SK-N-SH treated with all-trans-retinoic acid at 6 μM for 48 hours (cell line): ENCODE measurements around the gene RPUSD2.
"Not testable (repeated sequence)": the region's sequence is repeated elsewhere in the genome, so short reads cannot be mapped to it uniquely, and the experiment has no call there.

Experiments used
- PPARA ChIP-seq: fragments of 250-450 bp; sonication (Bioruptor Pico); IDR thresholded peaks from 2 replicates; pipeline ENCODE4 v1.5.0; 2020; ENCODE audit warnings: mild to moderate bottlenecking, borderline replicate concordance
- RARB ChIP-seq: fragments of 250-450 bp; sonication (Bioruptor Pico); IDR thresholded peaks from 2 replicates; pipeline ENCODE4 v1.8.0; 2021; ENCODE audit warnings: mild to moderate bottlenecking, moderate library complexity
- ZFP30 ChIP-seq: fragments of 450-650 bp; formaldehyde crosslinking; IDR thresholded peaks from 2 replicates; pipeline ENCODE4 v1.5.0; 2022; ENCODE audit warnings: mild to moderate bottlenecking, moderate library complexity
- ZNF565 ChIP-seq: fragments of 450-650 bp; formaldehyde crosslinking; conservative IDR thresholded peaks from 2 replicates; pipeline ENCODE4 v1.5.0; 2020; ENCODE audit warnings: low read depth, mild to moderate bottlenecking, moderate library complexity

DNA sequence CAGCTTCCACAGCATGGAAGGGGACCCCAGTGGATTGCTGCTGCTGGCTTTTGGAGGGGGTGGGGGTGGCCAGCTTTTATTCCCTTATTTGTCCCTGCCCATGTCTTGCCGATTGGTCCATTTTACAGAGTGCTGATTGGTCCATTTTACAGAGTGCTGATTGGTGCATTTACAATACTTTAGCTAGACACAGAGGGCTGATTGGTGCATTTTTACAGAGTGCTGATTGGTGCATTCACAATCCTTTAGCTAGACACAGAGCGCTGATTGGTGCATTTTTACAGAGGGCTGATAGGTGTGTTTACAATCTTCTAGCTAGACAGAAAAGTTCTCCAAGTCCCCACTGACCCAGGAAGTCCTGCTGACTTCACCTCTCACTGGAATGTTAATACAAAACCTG is 12.7 kb downstream of the RPUSD2 start:
- not testable (repeated sequence) for TF ChIP-seq RARB (CRISPR knock-in tag); PPARA (CRISPR knock-in tag); ZFP30 (CRISPR knock-in tag); ZNF565
